Ishikawa (cell line): Measurements from ENCODE around the gene TRPC4AP.

Experiments used
- CEBPB ChIP-seq: IDR thresholded peaks from 2 replicates; pipeline ENCODE4 v1.6.1; 2012
- EGR1 ChIP-seq: IDR thresholded peaks from 2 replicates; pipeline ENCODE4 v1.6.1; 2012
- RAD21 ChIP-seq: IDR thresholded peaks from 2 replicates; pipeline ENCODE4 v1.6.1; 2012; ENCODE audit warnings: low read depth
- TAF1 ChIP-seq: IDR thresholded peaks from 2 replicates; pipeline ENCODE4 v1.6.1; 2012; ENCODE audit warnings: low read depth, mild to moderate bottlenecking
- TCF12 ChIP-seq: IDR thresholded peaks from 2 replicates; pipeline ENCODE4 v1.6.1; 2012; ENCODE audit warnings: low read depth
- TF ChIP-seq, protein P1 (sequence below): IDR thresholded peaks from 2 replicates; pipeline ENCODE4 v1.6.1; 2012
- TF ChIP-seq, protein P2 (sequence below): IDR thresholded peaks from 2 replicates; pipeline ENCODE4 v1.6.1; 2012; ENCODE audit warnings: low read depth, mild to moderate bottlenecking
- TF ChIP-seq, protein P3 (sequence below): IDR thresholded peaks from 2 replicates; pipeline ENCODE4 v1.6.1; 2012

DNA sequence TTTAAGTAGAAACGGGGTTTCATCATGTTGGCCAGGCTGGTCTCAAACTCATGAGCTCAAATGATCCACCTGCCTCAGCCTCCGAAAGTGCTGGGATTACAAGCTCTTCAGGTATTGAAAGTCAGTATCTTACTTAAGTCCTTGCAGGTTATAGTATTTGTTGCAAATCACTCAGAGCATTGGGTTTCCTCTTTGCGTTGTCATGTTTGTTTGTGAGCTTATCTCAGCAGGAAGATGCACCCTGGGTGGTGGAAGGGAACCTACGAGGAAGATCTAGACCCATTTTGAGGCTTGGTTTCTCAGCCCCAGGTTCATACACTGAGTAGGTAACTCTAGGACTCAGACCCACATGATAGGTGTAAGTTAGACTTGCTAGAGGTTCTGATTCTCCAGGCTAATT, 118.4 kb downstream of the TRPC4AP start:
- TF ChIP-seq EGR1 (no peak), CEBPB (no peak), TAF1 (no peak), RAD21 (no peak), TCF12 (no peak)
- TF ChIP-seq, protein P1, sequence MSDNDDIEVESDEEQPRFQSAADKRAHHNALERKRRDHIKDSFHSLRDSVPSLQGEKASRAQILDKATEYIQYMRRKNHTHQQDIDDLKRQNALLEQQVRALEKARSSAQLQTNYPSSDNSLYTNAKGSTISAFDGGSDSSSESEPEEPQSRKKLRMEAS: no peak
- TF ChIP-seq, protein P2, sequence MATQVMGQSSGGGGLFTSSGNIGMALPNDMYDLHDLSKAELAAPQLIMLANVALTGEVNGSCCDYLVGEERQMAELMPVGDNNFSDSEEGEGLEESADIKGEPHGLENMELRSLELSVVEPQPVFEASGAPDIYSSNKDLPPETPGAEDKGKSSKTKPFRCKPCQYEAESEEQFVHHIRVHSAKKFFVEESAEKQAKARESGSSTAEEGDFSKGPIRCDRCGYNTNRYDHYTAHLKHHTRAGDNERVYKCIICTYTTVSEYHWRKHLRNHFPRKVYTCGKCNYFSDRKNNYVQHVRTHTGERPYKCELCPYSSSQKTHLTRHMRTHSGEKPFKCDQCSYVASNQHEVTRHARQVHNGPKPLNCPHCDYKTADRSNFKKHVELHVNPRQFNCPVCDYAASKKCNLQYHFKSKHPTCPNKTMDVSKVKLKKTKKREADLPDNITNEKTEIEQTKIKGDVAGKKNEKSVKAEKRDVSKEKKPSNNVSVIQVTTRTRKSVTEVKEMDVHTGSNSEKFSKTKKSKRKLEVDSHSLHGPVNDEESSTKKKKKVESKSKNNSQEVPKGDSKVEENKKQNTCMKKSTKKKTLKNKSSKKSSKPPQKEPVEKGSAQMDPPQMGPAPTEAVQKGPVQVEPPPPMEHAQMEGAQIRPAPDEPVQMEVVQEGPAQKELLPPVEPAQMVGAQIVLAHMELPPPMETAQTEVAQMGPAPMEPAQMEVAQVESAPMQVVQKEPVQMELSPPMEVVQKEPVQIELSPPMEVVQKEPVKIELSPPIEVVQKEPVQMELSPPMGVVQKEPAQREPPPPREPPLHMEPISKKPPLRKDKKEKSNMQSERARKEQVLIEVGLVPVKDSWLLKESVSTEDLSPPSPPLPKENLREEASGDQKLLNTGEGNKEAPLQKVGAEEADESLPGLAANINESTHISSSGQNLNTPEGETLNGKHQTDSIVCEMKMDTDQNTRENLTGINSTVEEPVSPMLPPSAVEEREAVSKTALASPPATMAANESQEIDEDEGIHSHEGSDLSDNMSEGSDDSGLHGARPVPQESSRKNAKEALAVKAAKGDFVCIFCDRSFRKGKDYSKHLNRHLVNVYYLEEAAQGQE: no peak
- TF ChIP-seq, protein P3, sequence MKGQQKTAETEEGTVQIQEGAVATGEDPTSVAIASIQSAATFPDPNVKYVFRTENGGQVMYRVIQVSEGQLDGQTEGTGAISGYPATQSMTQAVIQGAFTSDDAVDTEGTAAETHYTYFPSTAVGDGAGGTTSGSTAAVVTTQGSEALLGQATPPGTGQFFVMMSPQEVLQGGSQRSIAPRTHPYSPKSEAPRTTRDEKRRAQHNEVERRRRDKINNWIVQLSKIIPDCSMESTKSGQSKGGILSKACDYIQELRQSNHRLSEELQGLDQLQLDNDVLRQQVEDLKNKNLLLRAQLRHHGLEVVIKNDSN: no peak
